H9 (cell line): ENCODE data around the gene SERINC1. TPM values are rescaled to one million over a fixed set of nuclear protein-coding genes. Genes with fewer than 3 reads are reported as not detected.
A peak's percentile ranks its signal among the peaks of the same experiment; 100 is the strongest.
"Not testable (repeated sequence)": the region's sequence is repeated elsewhere in the genome, so short reads cannot be mapped to it uniquely, and the experiment has no call there.

Experiments
- DNase-seq: peaks from one replicate; pipeline ENCODE4 v3.0.0-alpha.2; 2017
- H2AFZ ChIP-seq: one replicate; pipeline ENCODE4 v1.6.1; 2013; ENCODE audit warnings: mild to moderate bottlenecking, low read length, control low read depth, moderate library complexity
- H2AK5ac ChIP-seq: 2 replicates; pipeline ENCODE4 v1.6.1; 2013; ENCODE audit warnings: low read length, control low read depth, mixed read lengths; ENCODE audit not compliant: insufficient read length
- H2BK120ac ChIP-seq: one replicate; pipeline ENCODE4 v1.6.1; 2013; ENCODE audit warnings: low read depth, mild to moderate bottlenecking, low read length, control low read depth, inconsistent platforms; ENCODE audit not compliant: poor library complexity, severe bottlenecking
- H2BK12ac ChIP-seq: 2 replicates; pipeline ENCODE4 v1.6.1; 2013; ENCODE audit warnings: low read length, control low read depth, mixed read lengths, low read depth; ENCODE audit not compliant: insufficient read length
- H2BK15ac ChIP-seq: 2 replicates; pipeline ENCODE4 v1.6.1; 2013; ENCODE audit warnings: low read depth, low read length, control low read depth
- H2BK20ac ChIP-seq: one replicate; pipeline ENCODE4 v1.6.1; 2013; ENCODE audit warnings: low read depth, mild to moderate bottlenecking, low read length, control low read depth, inconsistent platforms; ENCODE audit not compliant: poor library complexity, severe bottlenecking
- H2BK5ac ChIP-seq: 2 replicates; pipeline ENCODE4 v1.6.1; 2013; ENCODE audit warnings: low read length, control low read depth, mixed read lengths; ENCODE audit not compliant: insufficient read length
- H3K14ac ChIP-seq: 2 replicates; pipeline ENCODE4 v1.6.1; 2013; ENCODE audit warnings: low read length, control low read depth; ENCODE audit not compliant: insufficient read depth
- H3K18ac ChIP-seq: 2 replicates; pipeline ENCODE4 v1.6.1; 2013; ENCODE audit warnings: low read depth, mild to moderate bottlenecking, mixed read lengths, low read length, control low read depth; ENCODE audit not compliant: insufficient read length
- H3K23ac ChIP-seq: 2 replicates; pipeline ENCODE4 v1.6.1; 2013; ENCODE audit warnings: low read length, control low read depth, mixed read lengths, low read depth; ENCODE audit not compliant: insufficient read length
- H3K23me2 ChIP-seq: 2 replicates; pipeline ENCODE4 v1.6.1; 2013; ENCODE audit warnings: low read depth, mild to moderate bottlenecking, mixed read lengths, low read length, control low read depth; ENCODE audit not compliant: insufficient read length, poor library complexity, severe bottlenecking
- H3K27ac ChIP-seq: 2 replicates; pipeline ENCODE4 v1.5.1; 2013; ENCODE audit warnings: low read length, control low read depth, mixed read lengths, low read depth; ENCODE audit not compliant: insufficient read length
- H3K27me3 ChIP-seq: 2 replicates; pipeline ENCODE4 v1.6.1; 2013; ENCODE audit warnings: low read length, control low read depth, inconsistent platforms; ENCODE audit not compliant: insufficient read depth
- H3K4ac ChIP-seq: 2 replicates; pipeline ENCODE4 v1.6.1; 2013; ENCODE audit warnings: low read depth, mild to moderate bottlenecking, control low read depth, inconsistent platforms, low read length, moderate library complexity
- H3K4me1 ChIP-seq: 2 replicates; pipeline ENCODE4 v1.6.1; 2013; ENCODE audit warnings: low read length, control low read depth, inconsistent platforms; ENCODE audit not compliant: insufficient read depth
- H3K4me2 ChIP-seq: 2 replicates; pipeline ENCODE4 v1.6.1; 2013; ENCODE audit warnings: low read length, control low read depth, mixed read lengths; ENCODE audit not compliant: insufficient read length, insufficient read depth
- H3K56ac ChIP-seq: 2 replicates; pipeline ENCODE4 v1.6.1; 2013; ENCODE audit warnings: low read depth, mild to moderate bottlenecking, mixed read lengths, low read length, control low read depth; ENCODE audit not compliant: insufficient read length
- H3K79me1 ChIP-seq: 2 replicates; pipeline ENCODE4 v1.6.1; 2013; ENCODE audit warnings: low read depth, mild to moderate bottlenecking, moderate library complexity, low read length, control low read depth, inconsistent platforms; ENCODE audit not compliant: insufficient read depth, poor library complexity, severe bottlenecking
- H3K79me2 ChIP-seq: 2 replicates; pipeline ENCODE4 v1.6.1; 2013; ENCODE audit warnings: low read length, control low read depth, inconsistent platforms; ENCODE audit not compliant: insufficient read depth
- H3K9ac ChIP-seq: 2 replicates; pipeline ENCODE4 v1.6.1; 2013; ENCODE audit warnings: low read length, control low read depth, mixed read lengths; ENCODE audit not compliant: insufficient read length; ENCODE audit errors: extremely low read depth
- H3K9me3 ChIP-seq: one replicate; pipeline ENCODE4 v1.6.1; 2013; ENCODE audit warnings: low read depth, low read length, inconsistent platforms; ENCODE audit not compliant: control insufficient read depth
- H3T11ph ChIP-seq: one replicate; pipeline ENCODE4 v1.6.1; 2013; ENCODE audit warnings: mild to moderate bottlenecking, low read length, control low read depth, inconsistent platforms
- H4K20me1 ChIP-seq: one replicate; pipeline ENCODE4 v1.6.1; 2013; ENCODE audit not compliant: control insufficient read depth, insufficient read length, insufficient read depth
- H4K5ac ChIP-seq: 2 replicates; pipeline ENCODE4 v1.6.1; 2013; ENCODE audit warnings: low read depth, mild to moderate bottlenecking, mixed read lengths, low read length, control low read depth; ENCODE audit not compliant: insufficient read length
- H4K8ac ChIP-seq: replicated peaks from 2 replicates; pipeline ENCODE4 v1.6.1; 2013; ENCODE audit warnings: low read length, control low read depth, mixed read lengths, low read depth; ENCODE audit not compliant: insufficient read length
- H4K91ac ChIP-seq: 2 replicates; pipeline ENCODE4 v1.6.1; 2013; ENCODE audit warnings: low read depth, mild to moderate bottlenecking, moderate library complexity, mixed read lengths, low read length, control low read depth; ENCODE audit not compliant: insufficient read length
- H3K27ac Mint-ChIP-seq, 3 experiments: 2 replicates in 2 of 3; 3 replicates in 1 of 3; pipeline ENCODE4 v1.8.0; 2020 to 2021; ENCODE audit warnings: mixed read lengths in 3 of 3, mild to moderate bottlenecking in 1 of 3, moderate library complexity in 1 of 3
- H3K27me3 Mint-ChIP-seq: 2 replicates; pipeline ENCODE4 v1.8.0; 2021; ENCODE audit warnings: low read depth, mild to moderate bottlenecking, moderate library complexity, mixed read lengths
- H3K36me3 Mint-ChIP-seq, 3 experiments: 2 replicates in 2 of 3; 3 replicates in 1 of 3; pipeline ENCODE4 v1.8.0; 2020 to 2021; ENCODE audit warnings: low read depth in 3 of 3, mixed read lengths in 3 of 3; ENCODE audit not compliant: insufficient read depth in 1 of 3
- H3K4me1 Mint-ChIP-seq, 2 experiments: 2 replicates each; pipeline ENCODE4 v1.8.0; 2020; ENCODE audit warnings: mixed read lengths in 2 of 2
- H3K4me3 Mint-ChIP-seq, 2 experiments: 2 replicates in 1 of 2; 3 replicates in 1 of 2; pipeline ENCODE4 v1.8.0; 2020 to 2021; ENCODE audit warnings: mild to moderate bottlenecking in 2 of 2, mixed read lengths in 2 of 2, moderate library complexity in 1 of 2
- H3K9me3 Mint-ChIP-seq, 2 experiments: 2 replicates in 1 of 2; 3 replicates in 1 of 2; pipeline ENCODE4 v1.8.0; 2020; ENCODE audit warnings: mild to moderate bottlenecking in 2 of 2, mixed read lengths in 2 of 2, moderate library complexity in 1 of 2
- CTCF ChIP-seq: fragments of 200-600 bp; sonication (generic); conservative IDR thresholded peaks from 3 replicates; pipeline ENCODE4 v1.8.0; 2021; ENCODE audit warnings: antibody characterized with exemption, mild to moderate bottlenecking
- WGBS: extraction: QIAGEN DNeasy Blood & Tissue Kit; methylation state at CpG from one replicate; pipeline ENCODE4 v1.1.7; 2013; ENCODE audit warnings: missing lambda C conversion rate, low lambda C conversion rate, mixed read lengths; ENCODE audit not compliant: insufficient read length; ENCODE audit errors: extremely low coverage; 5-methylcytosine and 5-hydroxymethylcytosine counted together
- total RNA-seq: library from RNA; stranded (reverse); gene quantifications from 2 replicates; pipeline ENCODE4 v1.2.1, GENCODE V29; 2021

The SERINC1 gene
- total RNA-seq, 1 experiment from 2014 or later: 48.4 TPM

- Mint-ChIP-seq H3K9me3 (no peaks in the 10 kb centered on the region), H3K4me3 (no peak overlapping the region), H3K27ac (no peak overlapping the region), H3K27me3 (no peaks in the 10 kb centered on the region), H3K4me1 (peaks cover 0 to 23% of the 10 kb centered on the region in 2 experiments; a peak in 3 of 4 replicates), H3K36me3 (peaks cover 8 to 35% (median 22%) of the 10 kb centered on the region in 3 experiments; a peak in 6 of 7 replicates)
- no peak overlapping the region for H2AFZ ChIP-seq
- H3K9ac ChIP-seq: no peak overlapping the region
- H2AK5ac ChIP-seq: no peak overlapping the region
- no peak for TF ChIP-seq CTCF
- no peaks in the 10 kb centered on the region for H3K9me3 ChIP-seq
- 100% methylated on average over 1 of the region's 1 CpG for WGBS
- no peaks in the 10 kb centered on the region for H3K23me2 ChIP-seq
- H2BK5ac ChIP-seq: no peak overlapping the region
- no peak overlapping the region for H4K5ac ChIP-seq
- no peak overlapping the region for H3K18ac ChIP-seq
- H3K27ac ChIP-seq: no peak overlapping the region
- no peak overlapping the region for H4K8ac ChIP-seq
- no peak overlapping the region for H2BK15ac ChIP-seq
- no peaks in the 10 kb centered on the region for H3K4me1 ChIP-seq
- peaks cover 3% of the 10 kb centered on the region; the same call in 1 of the 2 replicates for H3K79me2 ChIP-seq
- no peak overlapping the region for H3K56ac ChIP-seq
- no peak overlapping the region for H3K14ac ChIP-seq
- no peak overlapping the region for H2BK120ac ChIP-seq
- H3K4me2 ChIP-seq: no peak overlapping the region
- no peak overlapping the region for H3K23ac ChIP-seq
- no peak overlapping the region for H3K4ac ChIP-seq
- no peaks in the 10 kb centered on the region for H3K27me3 ChIP-seq
- H4K20me1 ChIP-seq: no peaks in the 10 kb centered on the region
- H2BK12ac ChIP-seq: no peak overlapping the region
- peaks cover 4% of the 10 kb centered on the region for H3K79me1 ChIP-seq
- no peak overlapping the region for H2BK20ac ChIP-seq
- H3T11ph ChIP-seq: no peak overlapping the region
- no peak overlapping the region for H4K91ac ChIP-seq
- no peak for DNase-seq
Observed at GRCh38 chr6:122458087-122458486, 13.5 kb downstream of the SERINC1 start.

- DNase-seq, H3K56ac ChIP-seq, H3K23me2 ChIP-seq, H3K27ac ChIP-seq, H2BK15ac ChIP-seq, H3K9me3 Mint-ChIP-seq, H4K91ac ChIP-seq, H2BK12ac ChIP-seq, H2AK5ac ChIP-seq, H3K79me1 ChIP-seq, H4K5ac ChIP-seq, H2AFZ ChIP-seq, H3K4ac ChIP-seq, H3T11ph ChIP-seq, H3K4me3 Mint-ChIP-seq, H3K79me2 ChIP-seq, H3K27me3 Mint-ChIP-seq, H3K9me3 ChIP-seq, H3K14ac ChIP-seq, H3K4me1 ChIP-seq, H2BK120ac ChIP-seq, H4K20me1 ChIP-seq, H3K18ac ChIP-seq, H2BK20ac ChIP-seq, H2BK5ac ChIP-seq, H3K9ac ChIP-seq, H3K4me2 ChIP-seq, H3K27me3 ChIP-seq, H4K8ac ChIP-seq, H3K23ac ChIP-seq: not testable (repeated sequence)
- no CpG with 5 or more reads among the region's 1 CpG for WGBS
- peak overlapping the region in 1 of 3 experiments; percentile 81; a peak in 1 of 7 replicates for H3K27ac Mint-ChIP-seq
- peaks cover 11 to 46% (median 38%) of the 10 kb centered on the region in 3 experiments; a peak in 6 of 7 replicates for H3K36me3 Mint-ChIP-seq
- H3K4me1 Mint-ChIP-seq: peaks cover 7 to 17% of the 10 kb centered on the region in 2 experiments
Observed at GRCh38 chr6:122455116-122455515, 16.5 kb downstream of the SERINC1 start.
